ENCODE measurements around the gene NIT1.

Gene NIT1

DNA sequence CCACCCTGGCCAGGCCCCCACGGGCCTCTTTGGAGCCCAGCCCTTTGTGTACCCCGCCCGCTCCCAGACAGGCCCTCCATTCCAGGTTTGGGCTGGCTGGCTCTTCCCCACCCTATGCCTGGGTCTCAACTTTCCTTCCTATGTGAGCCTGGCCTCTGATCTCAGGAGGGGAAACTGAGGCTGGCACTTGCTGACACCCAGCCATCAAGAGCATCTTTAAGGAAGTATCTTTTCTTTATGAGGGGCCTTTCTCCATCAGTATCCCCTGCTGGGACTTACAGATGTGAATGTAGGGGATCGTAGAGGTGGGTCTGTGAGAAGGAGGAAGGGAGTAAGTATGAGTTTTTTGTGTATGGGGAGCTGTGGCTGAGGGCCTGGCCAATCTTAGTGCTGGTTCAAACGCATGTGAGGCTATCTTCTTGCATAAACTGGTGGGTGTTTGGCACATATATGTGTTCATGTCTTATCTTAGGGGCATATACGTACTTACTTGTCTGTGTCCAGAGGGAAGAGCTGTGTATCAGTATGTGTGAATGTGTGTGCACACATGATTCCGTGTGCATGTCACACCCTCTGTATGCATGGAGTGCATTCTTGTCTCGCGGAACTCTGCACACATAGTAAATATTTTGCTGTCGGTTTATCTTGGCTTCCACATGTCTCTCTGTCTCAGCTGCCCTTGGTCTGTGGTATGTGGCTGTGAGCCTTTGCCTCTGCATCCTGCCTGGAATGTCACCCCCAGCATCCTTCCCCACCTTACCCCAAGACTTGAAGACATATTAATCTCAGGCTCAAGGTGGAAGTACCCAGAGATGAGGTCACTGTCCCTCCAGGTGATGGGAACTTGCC, 33.9 kb upstream of the NIT1 start:
- in situ Hi-C loops (cut with MboI; ENCODE audit: low sequenced_read_pairs), result loop anchor here (10.0 kb wide), 1 partner anchor 89 kb away; no protein-coding TSS in a partner anchor

DNA sequence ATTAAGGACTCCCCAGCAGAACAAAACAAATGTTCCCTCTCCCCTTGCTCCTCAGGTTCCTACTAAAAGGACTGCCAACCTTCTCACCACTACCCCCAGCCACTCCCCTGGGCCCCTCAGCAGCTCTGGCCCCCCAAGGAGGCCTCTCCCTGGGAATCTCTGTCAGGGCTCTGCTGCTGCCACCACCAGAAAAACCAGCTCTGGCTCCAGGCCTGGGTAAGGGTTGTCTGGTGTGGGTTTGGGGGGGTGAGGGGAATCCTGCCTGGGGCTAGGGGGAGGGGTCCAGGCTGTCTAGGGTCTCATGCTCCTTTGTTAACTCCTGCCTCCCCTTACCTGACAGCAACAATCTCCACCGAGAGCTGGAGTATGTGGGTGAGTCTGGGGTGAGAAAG, 33.3 kb upstream of the NIT1 start:
- in situ Hi-C loops (cut with MboI; ENCODE audit: low sequenced_read_pairs), result loop anchor here (10.0 kb wide), 1 partner anchor 90 kb away; no protein-coding TSS in a partner anchor

DNA sequence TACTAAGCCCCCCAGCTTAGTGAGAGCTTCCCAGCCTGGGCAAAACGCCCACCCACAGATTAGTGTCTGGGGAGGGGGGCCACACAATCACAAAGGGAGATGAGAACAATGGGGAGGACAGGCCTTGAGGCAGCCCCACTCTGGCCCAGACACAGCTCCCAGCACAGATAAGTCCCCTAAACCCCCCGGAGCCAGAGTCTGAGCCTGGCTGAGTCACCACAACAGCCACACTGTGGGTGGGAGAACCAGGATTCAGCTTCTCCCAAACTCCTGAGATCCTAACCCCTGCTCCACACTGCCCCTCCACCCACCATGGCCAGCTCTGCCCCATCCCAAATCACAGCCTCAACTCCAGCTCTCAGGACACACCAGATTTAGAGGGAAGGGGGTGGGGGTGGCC, 32.7 kb upstream of the NIT1 start:
- in situ Hi-C loops (cut with MboI; ENCODE audit: low sequenced_read_pairs), result loop anchor here (10.0 kb wide), 1 partner anchor 90 kb away; no protein-coding TSS in a partner anchor

DNA sequence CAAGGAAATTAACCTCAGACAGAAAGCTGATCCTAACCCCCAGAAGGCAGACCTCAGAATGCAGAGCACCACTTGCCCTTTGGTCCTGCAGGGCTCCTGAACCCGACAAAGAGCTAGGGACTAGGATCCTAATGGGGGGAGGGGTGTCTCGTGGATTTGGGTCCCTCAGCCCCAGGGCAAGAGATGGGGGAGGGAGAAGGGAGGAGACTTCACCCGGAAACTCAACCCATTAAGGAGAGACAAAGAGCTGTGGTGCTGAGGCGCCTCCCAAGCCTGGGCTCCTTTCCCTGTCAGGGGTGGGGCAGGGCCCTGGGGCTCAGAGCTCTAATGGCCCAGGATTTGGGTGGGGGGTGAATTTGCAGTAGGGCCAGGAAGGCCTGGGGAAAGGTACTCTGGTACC, 31.4 kb upstream of the NIT1 start:
- in situ Hi-C loops (cut with MboI; ENCODE audit: low sequenced_read_pairs), result loop anchor here (10.0 kb wide), 1 partner anchor 92 kb away; no protein-coding TSS in a partner anchor

DNA sequence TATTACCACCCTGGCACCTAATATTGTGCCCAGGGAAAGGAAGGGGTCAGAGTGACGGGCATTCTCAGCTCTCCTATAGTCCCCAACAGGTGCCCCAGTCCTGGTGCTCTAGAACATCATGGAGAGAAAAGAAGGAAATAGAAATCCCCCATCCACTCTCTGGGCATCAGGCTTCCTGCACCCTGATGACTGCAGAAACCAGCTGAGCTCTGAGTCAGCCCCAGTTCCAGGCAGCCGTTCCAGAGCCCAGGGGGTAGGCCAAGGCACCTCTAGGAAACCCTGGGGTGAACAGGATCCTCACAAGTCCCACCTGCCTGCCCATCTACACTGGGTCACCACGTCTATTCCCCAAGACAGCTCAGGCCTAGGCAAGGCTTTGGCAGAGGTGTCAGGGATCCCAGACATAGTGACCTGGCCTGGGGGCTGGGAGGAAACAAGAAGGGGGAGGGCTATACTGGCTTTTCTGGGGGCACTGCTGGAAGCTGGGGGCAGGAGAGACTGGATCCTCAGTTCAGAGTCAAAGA, 29.3 kb upstream of the NIT1 start:
- in situ Hi-C loops (cut with MboI; ENCODE audit: low sequenced_read_pairs), result loop anchor here (10.0 kb wide), 1 partner anchor 94 kb away; no protein-coding TSS in a partner anchor

DNA sequence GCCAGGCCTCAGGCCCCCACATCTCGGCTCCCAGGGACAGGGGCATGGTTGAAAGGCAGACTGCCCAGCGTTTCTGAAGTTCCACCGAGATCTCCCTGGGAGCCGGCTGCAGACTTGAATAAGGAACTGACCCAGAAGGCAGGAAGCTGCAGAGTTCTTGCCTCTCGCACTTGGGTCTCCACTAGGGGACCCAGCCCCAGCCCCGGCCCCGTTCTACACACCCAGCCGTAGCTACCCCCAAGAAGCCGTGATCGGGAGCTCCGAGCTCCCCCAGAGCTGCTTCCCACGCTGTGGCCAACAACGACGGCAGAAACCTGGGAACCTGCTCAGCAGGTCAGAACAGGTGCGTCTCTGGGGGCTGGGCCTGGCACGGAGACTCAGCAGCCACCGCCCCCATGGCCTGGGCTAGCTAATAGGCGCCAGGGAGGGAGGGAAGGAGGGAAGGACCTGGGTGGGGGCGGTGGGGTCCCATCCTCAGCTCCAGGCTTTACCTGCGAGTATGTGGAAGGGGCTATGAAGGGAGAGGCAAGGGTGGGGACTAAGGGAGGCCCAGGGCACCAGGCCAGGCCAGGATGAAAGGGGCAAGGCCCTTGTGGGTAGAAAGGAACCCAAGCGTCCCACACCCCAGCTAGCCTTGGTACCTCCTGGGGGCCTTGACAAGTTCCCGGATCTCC, 28.5 kb upstream of the NIT1 start, which contains the start of gene NECTIN4:
NECTIN4 (minus strand) TSS at position 308 of the 674 bp plus-strand sequence; CDS start at position 46, 262 bp downstream.
- in situ Hi-C loops (cut with MboI; ENCODE audit: low sequenced_read_pairs), result loop anchor here (10.0 kb wide), 1 partner anchor 95 kb away; no protein-coding TSS in a partner anchor

DNA sequence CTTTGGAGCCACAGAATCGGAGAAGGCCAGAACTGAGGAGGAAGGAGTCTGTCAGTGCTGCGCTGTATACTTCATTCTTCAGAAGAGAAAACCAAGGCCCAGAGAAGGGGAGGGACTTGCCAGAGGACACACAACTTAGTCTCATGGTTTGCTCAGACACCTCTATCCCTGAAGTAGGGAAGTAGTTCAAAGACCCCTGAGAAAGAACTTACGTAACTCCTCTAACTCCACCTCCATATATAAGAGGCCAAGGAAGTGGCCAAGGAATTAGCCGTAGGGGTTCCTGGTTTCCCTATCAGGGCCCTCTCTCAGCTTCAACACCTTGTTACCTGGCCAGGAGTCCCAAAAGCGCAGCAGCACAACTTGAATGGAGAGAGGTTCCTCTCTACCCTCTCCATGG, 28.0 kb upstream of the NIT1 start:
- in situ Hi-C loops (cut with MboI; ENCODE audit: low sequenced_read_pairs), result loop anchor here (10.0 kb wide), 1 partner anchor 95 kb away; no protein-coding TSS in a partner anchor

DNA sequence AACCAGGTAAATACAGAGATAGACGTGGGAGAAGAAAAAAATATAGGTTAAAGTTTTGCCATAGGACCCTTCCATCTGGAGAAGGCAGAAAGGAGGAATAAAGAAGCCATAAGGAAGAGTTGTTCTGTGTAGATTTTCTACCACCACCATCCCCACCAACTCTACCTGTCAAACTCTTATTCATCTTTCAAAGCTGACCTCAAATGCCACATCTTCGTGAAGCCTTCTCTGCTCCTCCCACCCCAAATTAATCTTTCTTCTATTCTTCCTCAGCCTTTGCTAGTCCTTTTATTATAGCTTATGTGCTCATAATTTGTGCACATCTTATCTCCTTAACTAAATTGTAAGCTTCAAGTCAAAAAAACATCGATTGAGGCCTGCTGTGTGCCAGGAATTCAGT, 27.3 kb upstream of the NIT1 start:
- in situ Hi-C loops (cut with MboI; ENCODE audit: low sequenced_read_pairs), result no loop called here

DNA sequence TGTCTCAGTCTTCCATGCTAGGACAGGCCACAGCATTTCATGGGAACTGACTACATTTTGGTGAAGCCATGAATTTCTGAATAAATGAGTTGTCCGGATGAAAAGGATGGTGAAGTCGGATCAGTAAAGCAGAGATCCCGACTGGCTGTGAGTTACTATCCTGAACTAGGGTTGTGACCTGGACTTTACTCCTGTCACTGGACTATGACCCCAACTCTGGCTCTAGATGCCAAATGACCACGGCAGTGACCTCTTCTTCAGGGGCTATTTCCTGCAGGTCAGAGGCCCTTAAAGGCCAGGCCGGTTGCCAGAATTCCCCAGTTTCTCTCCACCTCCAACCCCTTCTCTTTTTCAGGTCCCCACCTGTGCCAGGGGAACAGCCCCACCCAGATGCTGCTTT, 26.8 kb upstream of the NIT1 start:
- in situ Hi-C loops (cut with MboI; ENCODE audit: low sequenced_read_pairs), result no loop called here

DNA sequence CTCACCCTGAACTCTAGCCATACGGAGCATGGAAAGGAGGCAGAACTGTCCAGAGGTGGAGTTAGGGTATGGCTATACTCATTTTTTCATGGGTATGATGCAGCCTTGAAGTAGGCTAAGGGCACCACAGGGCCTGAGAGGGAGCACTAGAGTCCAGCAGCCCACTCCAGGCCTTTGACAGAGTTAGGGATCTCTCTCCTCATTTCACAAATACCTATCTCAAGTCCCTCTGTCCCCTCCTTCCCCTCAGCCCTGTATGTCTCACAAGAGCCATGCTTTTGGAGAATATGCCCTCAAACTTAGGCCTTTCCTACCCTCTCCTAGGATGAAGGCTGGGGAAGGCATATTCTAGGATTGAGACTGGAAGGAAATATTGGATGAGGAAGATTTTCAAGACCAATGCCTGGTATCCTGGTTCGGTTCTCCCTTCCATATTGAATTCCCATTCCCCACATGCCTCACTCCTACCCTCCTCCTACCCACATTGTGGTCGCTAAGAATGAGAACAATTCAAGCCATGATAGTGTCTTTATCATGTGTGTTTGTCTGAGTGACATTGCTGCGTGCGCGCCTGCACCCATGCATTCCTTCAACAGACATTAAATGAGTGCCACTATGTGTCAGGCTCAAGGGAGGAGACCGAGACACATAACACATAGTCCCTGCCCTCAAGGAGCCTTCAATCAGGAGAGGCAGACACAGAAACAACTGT, 26.0 kb upstream of the NIT1 start:
- in situ Hi-C loops (cut with MboI; ENCODE audit: low sequenced_read_pairs), result no loop called here

DNA sequence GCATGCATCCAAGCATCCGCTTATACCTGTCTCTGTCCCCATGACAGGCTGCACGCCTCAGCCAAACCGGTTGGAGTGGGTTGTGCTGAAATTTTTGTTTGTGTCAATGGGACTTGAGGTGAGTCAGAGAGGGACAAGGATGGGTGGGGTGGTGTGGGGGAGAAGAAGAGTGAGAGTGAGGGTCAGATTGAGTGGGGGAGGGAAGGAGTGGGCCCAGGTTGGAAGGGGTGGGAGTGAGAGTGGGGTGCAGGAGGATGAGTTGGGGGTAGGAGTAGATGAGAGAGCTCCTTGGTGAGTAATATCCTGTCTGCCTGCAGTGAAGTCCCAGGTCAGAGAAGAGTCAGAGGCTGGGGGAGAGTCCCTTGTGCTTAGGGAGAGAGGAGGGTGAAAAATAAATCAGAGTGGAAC, 25.3 kb upstream of the NIT1 start:
- in situ Hi-C loops (cut with MboI; ENCODE audit: low sequenced_read_pairs), result no loop called here

DNA sequence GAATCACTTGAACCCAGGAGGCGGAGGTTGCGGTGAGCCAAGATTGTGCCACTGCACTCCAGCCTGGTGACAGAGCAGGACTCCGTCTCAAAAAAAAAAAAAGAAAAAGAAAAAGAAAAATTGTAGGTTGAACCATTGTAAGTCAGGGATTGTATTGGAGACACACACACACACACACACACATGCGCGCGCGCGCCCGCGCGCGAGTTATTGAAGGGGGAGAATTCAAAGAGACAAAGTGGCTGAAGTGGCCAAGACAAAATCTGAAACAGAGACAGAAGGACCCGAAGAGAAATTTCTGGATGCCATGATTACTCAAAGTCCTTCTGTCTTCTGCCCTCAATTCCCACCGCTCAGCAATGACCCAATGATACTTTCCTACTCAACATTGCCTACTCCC, 23.4 kb upstream of the NIT1 start:
- in situ Hi-C loops (cut with MboI; ENCODE audit: low sequenced_read_pairs), result no loop called here

DNA sequence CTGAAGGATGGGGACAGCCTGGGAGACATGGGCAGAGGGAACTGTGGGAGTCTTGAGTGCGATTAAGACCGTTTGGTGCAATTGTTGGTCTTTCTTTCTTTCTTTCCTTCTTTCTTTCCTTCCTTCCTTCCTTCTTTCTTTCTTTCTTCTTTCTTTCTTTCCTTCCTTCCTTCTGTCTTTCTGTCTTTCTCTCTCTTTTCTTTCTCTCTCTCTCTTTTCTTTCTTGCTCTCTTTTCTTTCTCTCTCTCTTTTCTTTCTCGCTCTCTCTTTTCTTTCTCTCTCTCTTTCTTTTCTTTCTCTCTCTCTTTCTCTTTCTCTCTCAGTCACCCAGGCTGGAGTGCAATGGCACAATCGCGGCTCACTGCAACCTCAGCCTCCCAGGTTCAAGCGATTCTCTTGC, 22.7 kb upstream of the NIT1 start:
- in situ Hi-C loops (cut with MboI; ENCODE audit: low sequenced_read_pairs), result no loop called here

DNA sequence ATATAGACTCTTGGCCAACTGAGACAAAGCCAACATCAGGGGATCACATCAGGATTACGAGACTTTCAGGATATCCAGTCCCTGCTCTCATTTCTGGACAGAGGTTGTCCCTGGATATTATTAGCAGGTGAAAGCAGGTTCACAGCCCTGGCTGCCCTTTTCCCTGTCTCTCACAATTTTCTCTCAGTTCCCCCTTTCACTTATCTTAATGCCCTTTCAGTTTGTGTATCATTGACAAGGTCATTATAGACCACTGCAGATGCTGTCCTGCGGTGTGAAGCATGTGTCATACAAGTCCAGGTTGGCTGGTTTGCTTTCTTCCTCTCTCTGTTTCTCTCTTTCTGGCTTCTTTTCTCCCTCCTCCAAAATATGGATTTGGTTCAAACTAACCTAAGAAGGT, 21.9 kb upstream of the NIT1 start:
- in situ Hi-C loops (cut with MboI; ENCODE audit: low sequenced_read_pairs), result no loop called here

DNA sequence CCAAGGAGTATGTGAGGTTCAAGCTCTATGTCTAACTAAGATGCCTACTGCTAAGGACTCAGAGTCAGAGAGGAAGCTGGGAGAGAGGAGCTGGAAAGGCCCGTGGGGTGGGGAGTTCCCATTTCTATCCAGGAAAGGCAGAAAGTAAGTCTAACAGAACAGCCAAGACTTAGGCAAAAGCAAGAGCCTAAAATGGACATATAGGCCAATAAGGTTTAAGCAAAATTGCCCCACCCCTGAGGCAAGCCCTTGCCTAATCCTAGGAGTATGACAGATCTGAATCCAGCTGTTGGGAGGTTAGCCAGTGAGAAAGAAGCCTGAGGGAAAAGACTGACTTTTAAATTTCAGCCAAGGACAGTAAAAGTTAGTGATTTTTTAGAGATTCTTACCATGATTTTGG, 21.4 kb upstream of the NIT1 start:
- in situ Hi-C loops (cut with MboI; ENCODE audit: low sequenced_read_pairs), result no loop called here

DNA sequence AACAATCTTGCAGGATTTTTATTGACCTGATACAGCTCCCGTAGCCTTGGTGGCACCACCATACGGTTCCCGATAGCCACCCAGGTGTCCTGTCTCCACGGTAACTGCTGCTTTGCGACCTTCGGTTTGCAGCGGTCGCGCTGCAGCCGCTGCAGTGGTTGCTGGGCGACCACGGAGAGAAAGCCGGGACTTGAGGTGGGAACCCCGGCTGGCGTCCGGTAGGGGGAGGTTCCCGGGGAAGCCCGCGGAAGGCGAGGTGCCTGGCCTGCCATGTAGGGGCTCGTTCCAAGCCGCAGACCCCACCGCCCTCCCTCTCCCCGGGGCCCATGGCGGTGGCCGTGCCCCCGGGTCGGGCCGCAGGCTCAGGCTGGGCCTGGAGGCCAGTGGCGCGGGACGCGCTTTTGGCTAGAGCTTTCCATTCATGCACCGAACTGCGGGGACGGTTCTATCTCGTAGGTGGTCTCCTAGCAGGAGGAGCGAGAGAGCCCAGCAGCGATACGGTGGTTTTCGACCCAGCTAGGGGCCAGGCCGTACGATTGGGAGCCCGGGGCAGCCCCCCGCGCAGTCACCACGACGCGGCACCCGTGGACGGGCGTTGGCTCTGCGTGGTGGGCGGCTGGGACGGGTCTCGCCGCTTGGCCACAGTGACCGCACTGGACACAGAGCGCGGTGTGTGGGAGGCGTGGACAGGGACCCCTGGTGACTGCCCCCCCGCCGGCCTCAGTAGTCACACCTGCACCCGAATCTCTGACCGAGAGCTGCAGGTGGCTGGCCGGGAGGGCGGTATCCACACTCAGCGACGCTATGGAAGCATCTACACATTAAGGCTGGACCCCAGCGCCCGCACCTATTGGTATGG, 19.5 kb upstream of the NIT1 start, which contains the start of gene KLHDC9:
KLHDC9 (plus strand) TSS at position 152 of the 859 bp plus-strand sequence; CDS start at position 327, 175 bp downstream.
- in situ Hi-C loops (cut with MboI; ENCODE audit: low sequenced_read_pairs), result no loop called here

DNA sequence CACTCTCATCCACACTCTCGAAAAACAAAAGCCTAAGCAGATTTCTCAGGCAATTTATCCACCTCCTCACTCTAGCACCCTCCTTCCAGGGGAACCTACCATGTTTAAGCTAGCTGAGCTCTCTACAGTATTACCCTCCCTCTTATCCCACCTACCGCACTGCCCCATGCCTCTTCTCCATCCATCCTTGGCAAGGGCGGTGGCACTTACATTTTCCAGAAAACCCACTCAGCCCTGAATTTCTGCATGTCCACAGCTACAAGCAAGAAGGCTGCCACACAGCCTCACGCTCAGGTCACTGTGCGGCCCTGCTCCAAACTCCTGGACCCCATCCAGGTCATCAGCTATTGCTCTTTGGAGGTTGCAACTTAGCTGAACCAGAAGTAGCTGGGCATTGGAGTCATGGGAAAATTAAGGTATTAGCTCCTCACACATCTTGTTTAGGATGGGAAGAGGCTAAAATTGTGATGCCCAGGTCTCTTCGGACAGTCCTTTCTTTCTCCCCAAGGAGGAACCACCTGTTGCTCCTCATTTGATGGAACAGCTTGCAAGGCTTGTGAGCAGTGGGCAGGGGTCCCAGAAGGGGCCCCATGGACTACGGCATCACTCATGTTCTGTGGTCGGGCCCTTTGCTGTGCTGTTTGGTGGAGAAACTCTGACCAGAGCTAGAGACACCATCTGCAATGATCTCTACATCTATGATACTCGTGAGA, 18.7 kb upstream of the NIT1 start:
- in situ Hi-C loops (cut with MboI; ENCODE audit: low sequenced_read_pairs), result no loop called here

DNA sequence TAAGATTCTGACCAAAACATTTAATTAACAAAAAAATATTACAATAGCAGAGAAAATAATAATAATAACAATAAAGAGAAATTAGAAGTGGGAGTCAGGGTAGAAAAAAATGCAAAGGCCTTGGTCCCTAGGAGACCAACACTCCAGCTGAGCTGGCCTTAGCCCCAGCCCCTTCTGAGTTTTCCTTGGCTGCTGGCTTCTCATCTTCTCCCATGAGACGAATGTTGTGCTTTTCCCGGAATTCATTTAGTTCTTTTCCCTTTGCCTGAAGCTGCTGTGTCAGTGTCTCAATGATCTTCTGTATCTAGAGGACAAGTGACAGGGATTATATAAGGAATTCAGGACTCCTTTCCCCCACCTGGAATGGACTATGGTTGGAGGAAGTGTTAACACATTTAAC, 17.3 kb upstream of the NIT1 start:
- in situ Hi-C loops (cut with MboI; ENCODE audit: low sequenced_read_pairs), result loop anchor here (10.0 kb wide), 1 partner anchor 416 kb away; no protein-coding TSS in a partner anchor

DNA sequence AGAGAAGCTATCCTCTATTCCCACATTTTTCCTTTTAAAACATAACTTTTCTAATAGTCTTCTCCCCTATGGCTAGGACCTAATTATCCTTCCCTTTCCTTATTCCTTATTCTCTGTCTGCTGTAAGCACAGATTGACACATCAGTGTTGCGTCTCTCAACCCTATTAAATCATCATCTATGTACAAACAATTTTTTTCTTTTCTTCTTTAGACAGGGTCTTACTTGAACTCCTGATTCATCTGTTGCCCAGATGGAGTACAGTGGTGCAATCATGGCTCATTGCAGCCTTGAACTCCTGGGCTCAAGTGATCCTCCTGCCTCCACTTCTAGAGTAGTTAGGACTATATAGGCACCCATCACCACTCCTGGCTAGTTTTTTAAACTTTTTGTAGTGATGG, 11.5 kb upstream of the NIT1 start:
- in situ Hi-C loops (cut with MboI; ENCODE audit: low sequenced_read_pairs), result loop anchor here (10.0 kb wide), 1 partner anchor 422 kb away; no protein-coding TSS in a partner anchor

Measured in HL-60/S4 (cell line).